RCC 7860 (cell line): Measurements from ENCODE around the gene SPAG16.

Source experiments
- DNase-seq: peaks from one replicate; pipeline ENCODE4 v3.0.0-alpha.2; 2015; ENCODE audit warnings: low spot score
- FAIRE-seq: peaks from 2 replicates; lab custom pipeline; 2012; peaks lifted over from hg19 to GRCh38; lab: Jason Lieb, UNC

SPAG16 gene

DNA sequence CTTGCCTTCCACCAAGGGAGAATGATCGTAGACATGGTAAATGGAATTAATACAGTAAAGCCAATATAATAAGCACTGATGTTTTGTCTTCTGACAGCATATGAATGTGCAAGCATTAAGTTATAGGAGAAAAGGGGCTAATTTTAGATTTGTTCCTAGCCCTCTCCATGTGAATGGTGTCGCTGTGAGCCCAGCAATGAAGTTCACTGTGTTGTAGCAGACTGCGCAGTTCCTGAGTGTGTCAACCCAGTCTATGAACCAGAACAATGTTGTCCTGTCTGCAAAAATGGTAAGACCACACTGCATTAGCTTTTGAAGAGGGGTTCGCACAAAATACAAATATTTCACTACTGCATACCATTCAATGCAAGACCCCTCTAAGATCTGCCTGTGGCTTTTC lies 1152.2 kb downstream of the SPAG16 start:
- no peak for FAIRE-seq
- no peak for DNase-seq

DNA sequence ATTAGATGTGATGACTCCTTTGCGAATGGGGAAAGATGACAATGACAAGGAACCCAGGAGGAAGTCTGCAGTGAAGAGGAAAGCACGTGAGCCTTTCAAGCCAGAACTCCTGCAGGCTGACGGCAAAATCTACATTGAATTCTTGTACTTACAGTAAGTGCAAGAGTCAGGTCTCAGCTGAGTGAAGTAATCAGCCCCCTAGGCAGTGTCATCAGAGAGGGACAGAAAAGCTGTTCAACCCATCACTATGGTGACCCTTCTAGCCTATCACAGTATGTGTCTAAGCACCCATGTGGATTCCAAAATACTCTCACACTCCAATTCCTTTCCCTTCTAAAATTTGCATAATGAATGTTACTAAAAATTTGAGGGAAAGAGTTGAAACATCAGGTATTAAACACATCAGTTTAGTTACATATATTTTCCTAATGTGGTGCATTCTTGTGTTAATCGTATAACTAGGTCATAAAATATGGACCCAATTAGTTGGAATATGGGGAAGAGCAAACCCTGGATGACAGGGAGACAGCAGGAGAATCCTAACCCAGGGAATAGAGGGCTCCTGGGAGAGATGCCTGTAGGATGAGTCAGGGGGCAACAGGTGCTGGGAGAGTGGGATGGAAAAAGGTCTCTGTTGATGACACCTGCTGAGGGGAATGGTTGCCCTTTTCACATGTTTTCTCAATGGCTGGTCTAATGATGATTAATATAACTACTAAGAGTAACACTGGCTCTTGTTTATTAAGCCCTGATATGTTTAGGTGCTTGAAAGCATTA lies 1166.0 kb downstream of the SPAG16 start:
- DNase-seq (no peak), FAIRE-seq (no peak)

GRCh38 chr2:214451516-214452275 lies 1167.4 kb downstream of the SPAG16 start:
- FAIRE-seq, result no peak
- DNase-seq, result no peak
